Activated T-cell treated with anti-CD3 and anti-CD28 coated beads, Interleukin-2, amount 50 U/mL, for 24 hours (primary cell): ENCODE measurements around the gene ZBTB12.
"Not testable (repeated sequence)": the region's sequence is repeated elsewhere in the genome, so short reads cannot be mapped to it uniquely, and the experiment has no call there.

ENCODE experiments used
- DNase-seq: peaks from one replicate; pipeline ENCODE4 v3.0.0-alpha.2; 2020
- H3K27ac Mint-ChIP-seq: 2 replicates; pipeline ENCODE4 v1.8.0; 2020; ENCODE audit warnings: mild to moderate bottlenecking, mixed read lengths
- H3K27me3 Mint-ChIP-seq: 2 replicates; pipeline ENCODE4 v1.8.0; 2020; ENCODE audit warnings: mixed read lengths
- H3K36me3 Mint-ChIP-seq: 2 replicates; pipeline ENCODE4 v1.8.0; 2020; ENCODE audit warnings: low read depth, mixed read lengths
- H3K4me1 Mint-ChIP-seq: 2 replicates; pipeline ENCODE4 v1.8.0; 2020; ENCODE audit warnings: low read depth, mixed read lengths
- H3K4me3 Mint-ChIP-seq: 2 replicates; pipeline ENCODE4 v1.8.0; 2020; ENCODE audit warnings: mild to moderate bottlenecking, moderate library complexity, mixed read lengths
- H3K9me3 Mint-ChIP-seq: 2 replicates; pipeline ENCODE4 v1.8.0; 2020; ENCODE audit warnings: mixed read lengths

ZBTB12 gene

DNA sequence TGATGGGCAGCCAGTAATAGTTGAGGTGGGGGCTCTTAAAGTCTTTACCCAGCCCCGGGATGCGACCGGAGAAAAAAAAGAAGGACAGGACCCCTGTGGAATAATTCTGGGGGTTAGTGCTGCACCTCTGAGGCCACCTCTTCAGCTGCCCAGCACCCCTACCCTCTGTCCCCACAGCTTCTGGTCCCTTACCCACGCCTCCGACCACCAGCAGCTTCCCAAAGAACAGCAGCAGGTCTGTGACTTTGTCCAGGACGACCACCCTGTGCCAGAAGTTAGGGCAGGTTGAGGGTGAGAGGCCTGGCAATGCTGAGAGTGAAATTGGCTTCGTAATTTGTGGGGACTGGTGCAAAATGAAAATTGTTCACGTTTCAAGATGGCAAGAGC lies 37.1 kb downstream of the ZBTB12 start:
- H3K4me3 Mint-ChIP-seq, result no peak overlapping the region
- H3K4me1 Mint-ChIP-seq, result peaks cover 28% of the 10 kb centered on the region
- H3K27me3 Mint-ChIP-seq, result no peaks in the 10 kb centered on the region
- peaks cover 17% of the 10 kb centered on the region for H3K36me3 Mint-ChIP-seq
- no peak for DNase-seq
- no peak overlapping the region for H3K27ac Mint-ChIP-seq
- H3K9me3 Mint-ChIP-seq, result no peaks in the 10 kb centered on the region

DNA sequence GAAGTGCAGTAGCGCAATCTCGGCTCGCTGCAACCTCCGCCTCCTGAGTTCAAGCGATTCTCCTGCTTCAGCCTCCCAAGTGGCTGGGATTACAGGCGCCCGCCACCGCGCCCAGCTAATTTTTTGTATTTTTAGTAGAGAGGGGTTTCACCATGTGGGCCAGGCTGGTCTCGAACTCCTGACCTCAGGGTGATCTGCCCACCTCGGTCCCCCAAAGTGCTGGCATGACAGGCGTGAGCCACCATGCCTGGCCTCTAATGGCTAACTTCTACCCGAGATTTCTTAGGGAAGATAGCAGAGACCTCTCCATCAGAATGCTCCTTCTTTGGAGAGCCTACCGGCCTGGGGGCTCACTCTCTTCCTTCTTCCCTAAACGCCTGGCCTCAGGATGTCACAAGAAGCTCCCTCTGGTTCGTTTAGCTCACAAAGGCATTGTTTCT lies 37.7 kb downstream of the ZBTB12 start:
- peaks cover 28% of the 10 kb centered on the region for H3K4me1 Mint-ChIP-seq
- H3K27ac Mint-ChIP-seq, result peak overlapping the region; percentile 94
- H3K36me3 Mint-ChIP-seq, result peaks cover 24% of the 10 kb centered on the region
- not testable (repeated sequence) for H3K9me3 Mint-ChIP-seq, H3K27me3 Mint-ChIP-seq
- peak; percentile 63 for DNase-seq
- H3K4me3 Mint-ChIP-seq, result peak overlapping the region; percentile 95

DNA sequence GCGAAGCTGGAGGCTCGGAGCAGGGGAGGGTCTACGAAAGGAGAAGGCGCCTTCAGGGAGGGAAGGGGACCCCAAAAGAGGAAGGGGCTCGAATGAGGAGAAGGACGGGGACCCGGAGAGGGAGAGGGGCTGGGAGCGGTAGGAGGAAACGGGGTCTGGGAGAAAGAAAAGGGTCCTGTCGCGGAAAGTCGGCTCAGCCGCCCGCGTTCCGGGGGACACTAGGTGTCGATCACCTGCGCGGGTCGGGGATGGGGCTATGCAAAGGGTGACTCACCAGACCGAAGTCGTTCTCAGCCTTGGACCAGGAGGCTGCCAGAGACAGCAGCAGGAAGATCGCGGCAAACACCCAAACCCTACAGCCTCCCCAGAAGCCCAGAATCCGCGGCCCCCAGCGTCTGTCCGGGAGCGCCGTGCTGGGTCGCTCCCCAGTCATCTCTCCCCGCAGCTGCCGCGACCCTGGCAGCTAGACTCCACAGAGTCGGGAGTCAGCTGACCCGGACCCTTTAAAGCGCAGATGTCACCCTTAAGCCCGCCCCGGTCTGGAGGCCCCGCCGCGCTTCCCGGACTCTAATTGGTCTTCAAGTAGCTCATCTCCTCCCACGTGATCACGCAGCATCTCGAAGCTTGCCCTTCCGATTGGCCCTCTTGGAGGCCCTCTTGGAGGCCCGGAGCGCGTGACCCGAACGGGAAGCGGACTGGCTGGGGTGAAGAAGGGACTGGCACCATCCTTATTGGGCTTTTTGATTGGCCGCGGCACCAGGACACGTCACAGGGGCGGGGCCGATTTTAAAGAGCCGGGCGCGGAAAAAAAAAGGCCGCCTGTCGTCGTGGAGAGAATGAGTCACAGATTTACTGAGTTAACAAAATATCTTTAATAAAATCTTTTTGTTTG lies 39.3 kb downstream of the ZBTB12 start, which contains the start of gene NEU1:
Gene NEU1, minus strand, starts transcription at position 478 of the 892 bp plus-strand sequence. Its CDS starts 45 bp downstream, at position 433.
- Mint-ChIP-seq H3K4me3 (peak within 1 kb of the TSS; percentile 95), H3K27me3 (no peaks in the 10 kb centered on the region), H3K27ac (peak within 1 kb of the TSS; percentile 94), H3K4me1 (peaks cover 28% of the 10 kb centered on the region), H3K36me3 (peaks cover 36% of the 10 kb centered on the region), H3K9me3 (no peaks in the 10 kb centered on the region)
- DNase-seq, result peak; percentile 96

DNA sequence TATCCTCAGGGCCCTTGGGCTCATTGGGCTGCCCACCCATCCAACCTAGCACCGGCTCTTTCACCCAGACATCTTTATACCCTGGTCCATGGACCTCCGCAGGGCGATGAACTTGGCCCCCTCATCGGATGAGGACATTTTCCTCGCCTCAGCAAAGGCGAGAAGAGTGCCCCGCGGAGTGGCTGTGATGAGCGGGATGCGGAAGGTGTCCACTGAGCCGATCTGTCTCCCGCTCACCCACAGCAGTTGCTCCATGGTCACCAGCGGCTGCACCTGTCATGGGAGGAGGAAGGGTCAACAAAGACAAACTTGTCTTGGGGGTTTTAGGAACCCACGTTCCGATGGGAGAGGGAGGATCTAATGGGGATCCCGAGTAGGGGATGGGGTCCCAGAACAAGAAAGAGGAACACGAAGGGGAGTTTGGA lies 40.0 kb downstream of the ZBTB12 start:
- peaks cover 28% of the 10 kb centered on the region for H3K4me1 Mint-ChIP-seq
- no peaks in the 10 kb centered on the region for H3K9me3 Mint-ChIP-seq
- H3K27ac Mint-ChIP-seq, result peak overlapping the region; percentile 94
- H3K4me3 Mint-ChIP-seq, result peak overlapping the region; percentile 95
- no peaks in the 10 kb centered on the region for H3K27me3 Mint-ChIP-seq
- H3K36me3 Mint-ChIP-seq, result peaks cover 43% of the 10 kb centered on the region
- no peak for DNase-seq

DNA sequence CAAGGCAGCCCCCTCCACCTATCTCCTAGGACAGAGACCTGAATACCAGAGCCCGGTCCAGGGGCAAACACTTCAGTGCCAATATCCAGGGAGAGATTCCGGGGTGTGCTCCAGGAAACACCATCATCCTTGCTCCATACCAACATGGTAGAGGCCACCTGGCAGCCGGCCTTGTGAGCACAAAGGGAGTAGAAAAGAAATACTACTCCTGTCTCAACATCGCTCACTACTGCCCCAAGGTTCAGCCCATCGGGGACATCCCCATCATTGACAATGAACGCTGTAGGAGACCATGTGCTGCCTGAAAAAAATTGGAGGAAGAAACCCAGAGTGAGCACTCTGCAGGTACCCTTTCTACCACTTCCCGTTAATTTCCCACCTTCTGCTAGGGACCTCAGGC lies 40.7 kb downstream of the ZBTB12 start:
- H3K27me3 Mint-ChIP-seq, result no peaks in the 10 kb centered on the region
- no peaks in the 10 kb centered on the region for H3K9me3 Mint-ChIP-seq
- no peak for DNase-seq
- H3K4me3 Mint-ChIP-seq, result peak overlapping the region; percentile 95
- peaks cover 45% of the 10 kb centered on the region for H3K36me3 Mint-ChIP-seq
- H3K4me1 Mint-ChIP-seq, result peaks cover 28% of the 10 kb centered on the region
- no peak overlapping the region for H3K27ac Mint-ChIP-seq

DNA sequence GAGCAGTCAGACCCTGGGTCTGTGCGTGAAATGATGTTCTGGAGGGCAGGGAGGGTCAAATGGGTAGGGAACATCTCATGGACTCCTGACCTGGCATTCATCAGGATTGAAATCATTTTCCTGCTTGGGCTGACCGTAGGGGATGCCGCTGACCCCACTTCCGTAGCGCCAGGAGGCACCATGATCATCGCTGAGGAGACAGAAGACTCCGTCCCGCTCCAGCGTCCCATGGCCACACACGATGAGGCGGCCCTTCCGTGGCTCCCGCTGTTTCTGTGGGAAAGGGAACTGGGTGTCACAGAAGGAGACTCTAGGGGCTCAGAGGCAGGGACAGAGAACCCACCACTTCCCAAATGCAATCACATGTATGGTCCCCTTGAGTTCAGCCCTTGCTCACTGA lies 41.5 kb downstream of the ZBTB12 start:
- peaks cover 45% of the 10 kb centered on the region for H3K36me3 Mint-ChIP-seq
- H3K27me3 Mint-ChIP-seq, result no peaks in the 10 kb centered on the region
- no peaks in the 10 kb centered on the region for H3K9me3 Mint-ChIP-seq
- H3K4me1 Mint-ChIP-seq, result peaks cover 28% of the 10 kb centered on the region
- no peak overlapping the region for H3K4me3 Mint-ChIP-seq
- H3K27ac Mint-ChIP-seq, result no peak overlapping the region
- DNase-seq, result no peak

DNA sequence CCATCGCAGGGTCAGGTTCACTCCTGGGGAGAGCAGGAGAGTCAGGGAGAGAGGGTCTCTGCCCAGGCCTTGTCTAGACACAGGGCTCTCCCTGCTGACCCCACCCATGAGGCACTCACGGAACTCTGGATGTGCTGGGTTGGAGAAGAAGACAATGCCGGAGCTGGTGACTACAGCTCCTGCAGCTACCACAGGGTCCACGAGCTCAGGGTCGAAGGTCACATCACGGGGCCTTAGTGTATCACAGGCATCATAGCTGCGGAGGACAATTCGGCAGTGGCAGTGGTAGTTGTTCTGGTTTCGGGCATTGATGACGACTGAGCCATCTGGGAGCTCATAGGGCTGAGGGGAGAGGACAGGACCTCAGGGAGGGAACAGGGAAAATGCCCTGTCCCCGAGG lies 42.0 kb downstream of the ZBTB12 start:
- peaks cover 28% of the 10 kb centered on the region for H3K4me1 Mint-ChIP-seq
- H3K9me3 Mint-ChIP-seq, result no peaks in the 10 kb centered on the region
- H3K27ac Mint-ChIP-seq, result no peak overlapping the region
- H3K36me3 Mint-ChIP-seq, result peaks cover 45% of the 10 kb centered on the region
- no peaks in the 10 kb centered on the region for H3K27me3 Mint-ChIP-seq
- no peak for DNase-seq
- H3K4me3 Mint-ChIP-seq, result no peak overlapping the region

DNA sequence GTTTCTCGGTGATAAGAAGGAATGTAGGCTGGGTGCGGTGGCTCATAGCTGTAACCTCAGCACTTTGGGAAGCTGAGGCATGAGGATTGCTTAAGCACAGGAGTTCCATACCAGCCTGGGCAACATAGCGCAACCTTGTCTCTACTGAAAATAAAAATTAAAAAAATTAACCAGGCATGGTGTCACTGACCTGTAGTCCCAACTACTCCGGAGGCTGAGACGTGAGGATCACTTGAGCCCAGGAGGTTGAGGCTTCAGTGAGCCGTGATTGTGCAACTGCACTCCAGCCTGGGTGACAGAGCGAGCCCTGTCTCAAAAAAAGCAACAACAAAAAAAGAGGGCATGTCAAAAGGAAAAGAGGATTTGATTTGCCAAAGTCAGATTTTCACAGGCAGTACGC lies 43.2 kb downstream of the ZBTB12 start:
- no peak overlapping the region for H3K27ac Mint-ChIP-seq
- no peak for DNase-seq
- no peak overlapping the region for H3K4me3 Mint-ChIP-seq
- no peaks in the 10 kb centered on the region for H3K27me3 Mint-ChIP-seq
- H3K4me1 Mint-ChIP-seq, result peaks cover 21% of the 10 kb centered on the region
- peaks cover 45% of the 10 kb centered on the region for H3K36me3 Mint-ChIP-seq
- H3K9me3 Mint-ChIP-seq, result no peaks in the 10 kb centered on the region

DNA sequence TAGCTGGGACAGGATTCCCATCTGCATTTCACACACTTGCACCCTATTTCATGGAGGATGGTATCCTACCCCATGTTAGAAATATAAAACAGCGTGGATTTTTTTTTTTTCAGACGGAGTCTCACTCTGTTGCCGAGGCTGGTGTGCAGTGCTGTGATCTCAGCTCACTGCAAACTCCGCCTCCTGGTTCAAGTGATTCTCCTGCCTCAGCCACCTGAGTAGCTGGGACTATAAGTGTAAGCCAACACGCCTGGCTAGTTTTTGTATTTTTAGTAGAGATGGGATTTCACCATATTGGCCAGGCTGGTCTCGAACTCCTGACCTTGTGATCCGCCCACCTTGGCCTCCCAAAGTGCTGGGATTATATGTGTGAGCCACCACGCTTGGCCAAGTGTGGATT lies 44.1 kb downstream of the ZBTB12 start:
- not testable (repeated sequence) for DNase-seq, H3K27ac Mint-ChIP-seq, H3K9me3 Mint-ChIP-seq, H3K27me3 Mint-ChIP-seq, H3K4me3 Mint-ChIP-seq
- Mint-ChIP-seq H3K4me1 (peaks cover 17% of the 10 kb centered on the region), H3K36me3 (peaks cover 48% of the 10 kb centered on the region)

DNA sequence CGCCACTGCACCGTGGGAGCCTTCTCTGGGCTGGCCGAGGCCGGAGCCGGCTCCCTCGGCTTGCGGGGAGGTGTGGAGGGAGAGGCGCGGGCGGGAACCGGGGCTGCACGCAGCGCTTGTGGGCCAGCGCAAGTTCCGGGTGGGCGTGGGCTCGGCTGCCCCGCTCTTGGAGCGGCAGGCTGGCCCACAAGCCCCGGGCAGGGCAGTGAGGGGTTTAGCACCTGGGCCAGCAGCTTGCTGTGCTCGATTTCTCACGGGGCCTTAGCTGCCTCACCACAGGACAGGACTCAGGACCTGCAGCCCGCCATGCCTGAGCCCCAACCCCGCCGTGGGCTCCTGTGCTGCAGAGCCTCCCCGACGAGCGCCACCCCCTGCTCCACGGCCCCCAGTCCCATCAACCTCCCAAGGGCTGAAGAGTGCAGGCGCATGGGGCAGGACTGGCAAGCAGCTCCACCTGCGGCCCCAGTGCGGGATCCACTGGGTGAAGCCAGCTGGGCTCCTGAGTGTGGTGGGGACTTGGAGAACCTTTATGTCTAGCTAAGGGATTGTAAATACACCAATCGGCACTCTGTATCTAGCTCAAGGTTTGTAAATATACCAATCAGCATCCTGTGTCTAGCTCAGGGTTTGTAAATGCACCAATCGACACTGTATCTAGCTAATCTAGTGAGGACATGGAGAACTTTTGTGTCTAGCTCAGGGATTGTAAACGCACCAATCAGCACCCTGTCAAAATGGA lies 49.7 kb downstream of the ZBTB12 start:
- H3K4me3 Mint-ChIP-seq, result not testable (repeated sequence)

DNA sequence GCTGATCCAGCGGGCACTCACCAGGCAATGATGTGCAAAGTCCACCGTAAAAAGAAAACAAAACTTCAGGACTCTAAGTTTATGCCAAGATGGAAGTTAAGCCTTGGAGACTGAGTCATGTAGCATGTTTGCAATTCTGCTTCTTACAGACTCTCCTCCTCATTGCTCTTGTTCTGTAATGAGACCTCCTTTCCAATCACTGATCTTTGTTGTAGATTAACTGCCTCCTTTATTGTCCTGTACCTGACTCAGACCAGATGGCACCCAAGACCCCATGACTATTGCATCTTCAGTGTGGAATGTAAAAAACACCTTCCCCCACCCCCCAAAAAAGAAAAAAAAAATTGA lies 50.4 kb downstream of the ZBTB12 start:
- peaks cover 6% of the 10 kb centered on the region for H3K36me3 Mint-ChIP-seq

More for the DNA sequence above, 49.7 kb downstream of the ZBTB12 start:
- H3K4me1 Mint-ChIP-seq, DNase-seq, H3K27ac Mint-ChIP-seq, H3K9me3 Mint-ChIP-seq, H3K27me3 Mint-ChIP-seq: not testable (repeated sequence)
- H3K36me3 Mint-ChIP-seq, result peaks cover 10% of the 10 kb centered on the region

DNA sequence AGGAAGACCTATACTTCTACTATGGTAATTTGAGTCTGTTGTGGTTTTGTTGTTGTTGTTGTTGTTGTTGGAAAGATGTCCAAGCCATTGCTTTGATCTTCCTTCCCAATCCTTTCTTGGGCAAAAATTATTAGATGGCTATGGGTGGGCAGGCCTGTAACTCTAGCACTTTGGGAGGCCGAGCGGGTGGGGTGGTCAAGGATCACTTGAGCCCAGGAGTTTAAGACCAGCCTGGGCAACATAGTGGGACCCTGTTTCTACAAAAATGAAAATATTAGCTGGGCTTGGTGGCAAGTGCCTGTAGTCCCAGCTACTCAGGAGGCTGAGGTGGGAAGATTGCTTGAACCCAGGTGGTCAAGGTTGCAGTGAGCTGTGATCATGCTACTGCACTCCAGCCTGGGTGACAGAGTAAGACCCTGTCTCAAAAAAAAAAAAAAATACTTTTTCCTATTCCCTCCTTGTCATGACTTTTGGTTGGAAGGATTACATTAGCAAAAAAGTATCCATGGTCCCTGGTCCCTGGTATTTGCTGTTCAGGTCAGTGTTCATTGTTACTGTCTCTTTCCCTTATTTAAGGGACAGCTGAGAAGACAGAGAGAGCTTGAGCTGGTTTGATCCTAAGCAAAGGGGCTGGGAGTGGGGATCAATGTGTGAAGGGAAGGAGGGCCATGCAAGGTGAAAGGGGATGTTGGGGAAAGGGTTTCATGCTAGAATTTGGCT lies 51.0 kb downstream of the ZBTB12 start:
- H3K27me3 Mint-ChIP-seq, result no peaks in the 10 kb centered on the region
- H3K9me3 Mint-ChIP-seq, result no peaks in the 10 kb centered on the region
- no peak for DNase-seq
- H3K4me1 Mint-ChIP-seq, result no peaks in the 10 kb centered on the region
- peaks cover 6% of the 10 kb centered on the region for H3K36me3 Mint-ChIP-seq
- H3K27ac Mint-ChIP-seq, result peak overlapping the region; percentile 20
- H3K4me3 Mint-ChIP-seq, result no peak overlapping the region

More for the DNA sequence above, 50.4 kb downstream of the ZBTB12 start:
- peak overlapping the region; percentile 20 for H3K27ac Mint-ChIP-seq
- no peaks in the 10 kb centered on the region for H3K9me3 Mint-ChIP-seq
- H3K4me1 Mint-ChIP-seq, result no peaks in the 10 kb centered on the region
- no peaks in the 10 kb centered on the region for H3K27me3 Mint-ChIP-seq
- no peak overlapping the region for H3K4me3 Mint-ChIP-seq
- DNase-seq, result no peak
